Fibroblast of lung (primary cell): ENCODE measurements around the gene AGBL4. TPM values are rescaled to one million over a fixed set of nuclear protein-coding genes. Genes with fewer than 3 reads are reported as not detected.
A peak's percentile ranks its signal among the peaks of the same experiment; 100 is the strongest.

Experiments used
- DNase-seq, 2 donors: peaks; one replicate each; pipeline versions ENCODE4 v3.0.0 to v3.0.0-alpha.2; 2010; ENCODE audit warnings: low read depth in 2 of 2
- H2AFZ ChIP-seq: 2 replicates; pipeline ENCODE4 v1.5.1; 2012; ENCODE audit warnings: low read length, control low read depth, inconsistent platforms
- H3K27ac ChIP-seq: 2 replicates; pipeline ENCODE4 v1.5.1; 2011; ENCODE audit warnings: low read length, control low read depth; ENCODE audit not compliant: insufficient read depth
- H3K27me3 ChIP-seq: 2 replicates; pipeline ENCODE4 v1.5.1; 2011; ENCODE audit warnings: mild to moderate bottlenecking, low read length; ENCODE audit not compliant: control insufficient read depth, insufficient read depth
- H3K36me3 ChIP-seq: 2 replicates; pipeline ENCODE4 v1.5.1; 2011; ENCODE audit warnings: low read length; ENCODE audit not compliant: control insufficient read depth, insufficient read depth
- H3K4me1 ChIP-seq: 2 replicates; pipeline ENCODE4 v1.5.1; 2011; ENCODE audit warnings: low read length; ENCODE audit not compliant: control insufficient read depth, insufficient read depth; ENCODE audit errors: extremely low read depth
- H3K4me2 ChIP-seq: 2 replicates; pipeline ENCODE4 v1.5.1; 2011; ENCODE audit warnings: low read length, control low read depth; ENCODE audit not compliant: insufficient read depth; ENCODE audit errors: extremely low read depth
- H3K4me3 ChIP-seq, 4 experiments: fragments of 200-600 bp in 1 of 4; sonication (generic) in 1 of 4; replicated peaks in 1 of 4; 2 replicates each; pipeline ENCODE4 v1.5.1; 2011 to 2016; ENCODE audit warnings: low read length in 4 of 4, low read depth in 3 of 4, mild to moderate bottlenecking in 3 of 4, control low read depth in 2 of 4, inconsistent platforms in 1 of 4, mixed read lengths in 1 of 4; ENCODE audit not compliant: insufficient read depth in 1 of 4; ENCODE audit errors: control extremely low read depth in 1 of 4
- H3K79me2 ChIP-seq: 2 replicates; pipeline ENCODE4 v1.5.1; 2012; ENCODE audit warnings: mild to moderate bottlenecking, low read length, inconsistent platforms; ENCODE audit not compliant: control insufficient read depth, insufficient read depth
- H3K9ac ChIP-seq: 2 replicates; pipeline ENCODE4 v1.5.1; 2011; ENCODE audit warnings: mild to moderate bottlenecking, low read length, control low read depth; ENCODE audit not compliant: insufficient read depth
- H3K9me3 ChIP-seq: 2 replicates; pipeline ENCODE4 v1.5.1; 2012; ENCODE audit warnings: low read depth, low read length; ENCODE audit not compliant: control insufficient read depth, insufficient read depth
- H4K20me1 ChIP-seq: 2 replicates; pipeline ENCODE4 v1.5.1; 2011; ENCODE audit warnings: low read length; ENCODE audit not compliant: control insufficient read depth, insufficient read depth; ENCODE audit errors: extremely low read depth
- CTCF ChIP-seq, 2 donors: IDR thresholded peaks in 1 of 2; conservative IDR thresholded peaks in 1 of 2; 1 replicate in 1 of 2; 2 replicates in 1 of 2; pipeline ENCODE4 v1.5.1; 2011 to 2012; ENCODE audit warnings: low read length in 2 of 2, control low read depth in 1 of 2, inconsistent platforms in 1 of 2, low read depth in 1 of 2, mild to moderate bottlenecking in 1 of 2
- EZH2 ChIP-seq: IDR thresholded peaks from 2 replicates; pipeline ENCODE4 v1.5.1; 2012; ENCODE audit warnings: low read length, control low read depth, mild to moderate bottlenecking; ENCODE audit errors: missing control alignments
- polyA plus RNA-seq, 2 donors: library from polyadenylated mRNA; depleted of rRNA in 1 of 2; stranded (reverse) in 1 of 2; unstranded in 1 of 2; fragments of >200 nt; gene quantifications; 2 replicates each; pipeline ENCODE4 v1.2.1, GENCODE V29; 2011 to 2012; ENCODE audit warnings: missing spikeins in 1 of 2
- total RNA-seq: library from RNA; depleted of rRNA; stranded (reverse); fragments of >200 nt; gene quantifications from 2 replicates; pipeline ENCODE4 v1.2.1, GENCODE V29; 2014

Gene AGBL4
- total and polyA plus RNA-seq, 2 donors (not counting 1 experiment from before 2014, with no cell fraction given) = not detected

DNA sequence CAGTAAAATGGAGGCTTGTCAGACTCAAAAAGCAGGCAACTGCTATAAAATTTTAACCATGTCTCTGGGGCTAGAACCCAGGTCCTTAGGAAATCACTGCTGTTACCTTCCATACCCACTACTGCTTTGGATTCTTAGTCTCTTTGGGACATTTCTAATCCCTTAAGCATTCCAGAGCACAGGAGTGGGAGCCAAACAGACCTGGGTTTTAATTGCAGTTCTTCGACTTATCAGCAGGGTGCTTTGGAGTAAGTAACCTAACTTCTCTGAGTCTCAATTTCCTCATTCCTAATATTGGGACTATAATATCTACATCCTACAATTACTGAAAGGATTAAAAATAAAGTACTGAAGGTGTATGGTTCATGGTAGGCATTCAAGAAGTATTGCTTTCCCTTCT is 1086.0 kb downstream of the AGBL4 start:
- H3K4me2 ChIP-seq = no peak overlapping the region
- H3K27ac ChIP-seq = no peak overlapping the region
- no peaks in the 10 kb centered on the region for H4K20me1 ChIP-seq
- H3K4me3 ChIP-seq = no peak overlapping the region
- H3K27me3 ChIP-seq = no peaks in the 10 kb centered on the region
- TF ChIP-seq EZH2 (no peak), CTCF (conservative IDR thresholded peaks at IDR 0.05 in 1 of 2, IDR thresholded peaks at IDR 0.05 in 1 of 2; ENCODE audit: low read depth in 1 of 2, low read length in 2 of 2) (no peak)
- no peaks in the 10 kb centered on the region for H3K36me3 ChIP-seq
- no peaks in the 10 kb centered on the region for H3K4me1 ChIP-seq
- no peaks in the 10 kb centered on the region for H3K9me3 ChIP-seq
- no peak overlapping the region for H2AFZ ChIP-seq
- no peak for DNase-seq
- no peaks in the 10 kb centered on the region for H3K79me2 ChIP-seq
- no peak overlapping the region for H3K9ac ChIP-seq

DNA sequence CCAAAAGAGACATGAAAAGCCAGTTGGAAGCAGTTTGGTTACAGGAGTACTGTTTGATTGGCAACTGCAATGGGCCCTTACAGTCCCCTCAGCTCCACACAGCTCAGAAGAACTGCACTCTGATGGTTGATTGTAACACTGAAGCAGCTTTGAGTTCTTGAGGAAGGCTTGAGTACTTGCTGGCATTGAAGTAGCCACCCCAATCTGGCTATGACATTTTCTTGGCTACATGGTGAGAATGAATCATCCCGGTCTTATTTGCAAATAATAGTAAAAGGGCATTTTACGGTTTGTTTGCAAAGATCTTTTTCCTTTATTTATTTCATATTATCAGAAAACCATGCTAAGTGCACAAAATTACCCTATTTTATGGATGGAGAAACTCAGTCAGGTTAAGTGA is 1087.3 kb downstream of the AGBL4 start:
- Histone ChIP-seq H3K27me3 (no peaks in the 10 kb centered on the region), H3K79me2 (no peaks in the 10 kb centered on the region), H3K27ac (no peak overlapping the region), H3K4me2 (no peak overlapping the region), H4K20me1 (no peaks in the 10 kb centered on the region), H3K4me3 (no peak overlapping the region), H3K4me1 (no peaks in the 10 kb centered on the region), H2AFZ (no peak overlapping the region), H3K36me3 (no peaks in the 10 kb centered on the region), H3K9me3 (no peaks in the 10 kb centered on the region), H3K9ac (no peak overlapping the region)
- TF ChIP-seq EZH2 (no peak), CTCF (conservative IDR thresholded peaks at IDR 0.05 in 1 of 2, IDR thresholded peaks at IDR 0.05 in 1 of 2; ENCODE audit: low read depth in 1 of 2, low read length in 2 of 2) (no peak)
- DNase-seq = peak in 1 of 2 donors; percentile 43

GRCh38 chr1:48932366-48932765 is 1091.4 kb downstream of the AGBL4 start:
- Histone ChIP-seq H4K20me1 (no peaks in the 10 kb centered on the region), H3K4me3 (no peak overlapping the region), H3K4me1 (no peaks in the 10 kb centered on the region), H3K9ac (no peak overlapping the region), H3K27me3 (no peaks in the 10 kb centered on the region), H3K36me3 (no peaks in the 10 kb centered on the region), H3K4me2 (no peak overlapping the region), H3K27ac (no peak overlapping the region), H2AFZ (no peak overlapping the region), H3K79me2 (no peaks in the 10 kb centered on the region), H3K9me3 (no peaks in the 10 kb centered on the region)
- TF ChIP-seq EZH2 (no peak), CTCF (conservative IDR thresholded peaks at IDR 0.05 in 1 of 2, IDR thresholded peaks at IDR 0.05 in 1 of 2; ENCODE audit: low read depth in 1 of 2, low read length in 2 of 2) (no peak)
- no peak for DNase-seq
